HFFc6 (cell line): Measurements from ENCODE around the gene APOL2. TPM values are rescaled to one million over a fixed set of nuclear protein-coding genes. Genes with fewer than 3 reads are reported as not detected.
"Not testable (repeated sequence)": the region's sequence is repeated elsewhere in the genome, so short reads cannot be mapped to it uniquely, and the experiment has no call there.

ENCODE experiments used
- DNase-seq: peaks from one replicate; pipeline ENCODE4 v3.0.0-alpha.2; 2018
- H3K27ac Mint-ChIP-seq: 2 replicates; pipeline ENCODE4 v1.8.0; 2020; ENCODE audit warnings: mild to moderate bottlenecking, mixed read lengths
- H3K27me3 Mint-ChIP-seq: 2 replicates; pipeline ENCODE4 v1.8.0; 2021; ENCODE audit warnings: mild to moderate bottlenecking, moderate library complexity, mixed read lengths; ENCODE audit not compliant: insufficient read depth
- H3K36me3 Mint-ChIP-seq: 2 replicates; pipeline ENCODE4 v1.8.0; 2021; ENCODE audit warnings: low read depth, mixed read lengths
- H3K4me1 Mint-ChIP-seq: 2 replicates; pipeline ENCODE4 v1.8.0; 2020; ENCODE audit warnings: low read depth, mixed read lengths
- H3K4me3 Mint-ChIP-seq: 2 replicates; pipeline ENCODE4 v1.8.0; 2020; ENCODE audit warnings: mild to moderate bottlenecking, moderate library complexity, mixed read lengths
- H3K9me3 Mint-ChIP-seq: 2 replicates; pipeline ENCODE4 v1.8.0; 2020; ENCODE audit warnings: mild to moderate bottlenecking, mixed read lengths
- total RNA-seq, 6 experiments: library from RNA; stranded (reverse); fragmentation: NEBNext Ultra II Directional; extraction: Animal tissue kit (Norgen Biotek cat#: 25700); gene quantifications; 2 replicates in 1 of 6; 3 replicates in 5 of 6; pipeline ENCODE4 v1.2.3, GENCODE V29; 2021
- TF ChIP-seq, protein P1 (sequence below): fragments of 200-600 bp; sonication (generic); IDR thresholded peaks from 2 replicates; pipeline ENCODE4 v1.5.0; 2021; ENCODE audit warnings: antibody characterized with exemption, mild to moderate bottlenecking

APOL2 gene
- total RNA-seq, 6 experiments from 2014 or later = 27.7 to 42.5 (median 38.5) TPM

DNA sequence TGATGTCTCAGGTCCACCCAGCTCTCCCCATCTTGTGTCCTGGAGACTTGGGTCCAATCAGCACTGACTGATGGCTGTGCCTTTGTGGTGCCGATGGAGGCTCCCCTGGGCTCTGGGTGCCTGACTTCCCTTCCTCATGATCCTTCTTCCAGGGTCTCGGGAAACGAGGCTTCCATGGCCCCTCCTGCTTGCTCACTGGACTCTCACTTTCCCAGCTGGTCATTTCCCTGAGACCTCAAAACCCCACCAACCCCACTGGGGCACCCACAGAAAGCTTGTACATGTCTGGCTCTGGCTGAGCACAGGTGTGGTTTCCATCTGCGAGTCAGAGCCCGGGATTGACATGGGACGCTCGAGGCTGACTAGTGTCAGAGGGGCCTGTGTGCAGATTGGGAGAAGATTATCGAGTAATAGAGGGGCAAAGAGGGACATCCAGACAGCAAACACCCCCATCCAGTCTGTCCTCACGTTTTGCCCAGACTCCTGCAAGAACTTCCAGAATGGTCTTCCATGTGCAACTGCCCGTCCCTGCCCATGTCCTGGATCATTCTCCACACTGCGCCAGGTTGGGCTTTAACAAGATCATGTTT, 28.7 kb upstream of the APOL2 start:
- TF ChIP-seq, protein P1, sequence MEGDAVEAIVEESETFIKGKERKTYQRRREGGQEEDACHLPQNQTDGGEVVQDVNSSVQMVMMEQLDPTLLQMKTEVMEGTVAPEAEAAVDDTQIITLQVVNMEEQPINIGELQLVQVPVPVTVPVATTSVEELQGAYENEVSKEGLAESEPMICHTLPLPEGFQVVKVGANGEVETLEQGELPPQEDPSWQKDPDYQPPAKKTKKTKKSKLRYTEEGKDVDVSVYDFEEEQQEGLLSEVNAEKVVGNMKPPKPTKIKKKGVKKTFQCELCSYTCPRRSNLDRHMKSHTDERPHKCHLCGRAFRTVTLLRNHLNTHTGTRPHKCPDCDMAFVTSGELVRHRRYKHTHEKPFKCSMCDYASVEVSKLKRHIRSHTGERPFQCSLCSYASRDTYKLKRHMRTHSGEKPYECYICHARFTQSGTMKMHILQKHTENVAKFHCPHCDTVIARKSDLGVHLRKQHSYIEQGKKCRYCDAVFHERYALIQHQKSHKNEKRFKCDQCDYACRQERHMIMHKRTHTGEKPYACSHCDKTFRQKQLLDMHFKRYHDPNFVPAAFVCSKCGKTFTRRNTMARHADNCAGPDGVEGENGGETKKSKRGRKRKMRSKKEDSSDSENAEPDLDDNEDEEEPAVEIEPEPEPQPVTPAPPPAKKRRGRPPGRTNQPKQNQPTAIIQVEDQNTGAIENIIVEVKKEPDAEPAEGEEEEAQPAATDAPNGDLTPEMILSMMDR = no peak
- H3K9me3 Mint-ChIP-seq = no peaks in the 10 kb centered on the region
- H3K27ac Mint-ChIP-seq = no peak overlapping the region
- peak overlapping the region; percentile 31; the same call in 1 of the 2 replicates for H3K4me3 Mint-ChIP-seq
- H3K4me1 Mint-ChIP-seq = peaks cover 5% of the 10 kb centered on the region; the same call in 1 of the 2 replicates
- H3K27me3 Mint-ChIP-seq = peaks cover 23% of the 10 kb centered on the region
- peaks cover 10% of the 10 kb centered on the region for H3K36me3 Mint-ChIP-seq
- DNase-seq = no peak

DNA sequence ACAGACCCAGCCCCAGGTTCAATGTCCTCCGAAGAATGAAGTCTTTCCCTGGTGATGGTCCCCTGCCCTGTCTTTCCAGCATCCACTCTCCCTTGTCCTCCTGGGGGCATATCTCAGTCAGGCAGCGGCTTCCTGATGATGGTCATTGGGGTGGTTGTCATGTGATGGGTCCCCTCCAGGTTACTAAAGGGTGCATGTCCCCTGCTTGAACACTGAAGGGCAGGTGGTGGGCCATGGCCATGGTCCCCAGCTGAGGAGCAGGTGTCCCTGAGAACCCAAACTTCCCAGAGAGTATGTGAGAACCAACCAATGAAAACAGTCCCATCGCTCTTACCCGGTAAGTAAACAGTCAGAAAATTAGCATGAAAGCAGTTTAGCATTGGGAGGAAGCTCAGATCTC, 27.7 kb upstream of the APOL2 start:
- H3K4me1 Mint-ChIP-seq = peaks cover 5% of the 10 kb centered on the region; the same call in 1 of the 2 replicates
- no peak overlapping the region for H3K27ac Mint-ChIP-seq
- peaks cover 10% of the 10 kb centered on the region for H3K36me3 Mint-ChIP-seq
- H3K4me3 Mint-ChIP-seq = no peak overlapping the region
- no peaks in the 10 kb centered on the region for H3K9me3 Mint-ChIP-seq
- H3K27me3 Mint-ChIP-seq = peaks cover 23% of the 10 kb centered on the region
- TF ChIP-seq, protein P1 = no peak
- DNase-seq = no peak

DNA sequence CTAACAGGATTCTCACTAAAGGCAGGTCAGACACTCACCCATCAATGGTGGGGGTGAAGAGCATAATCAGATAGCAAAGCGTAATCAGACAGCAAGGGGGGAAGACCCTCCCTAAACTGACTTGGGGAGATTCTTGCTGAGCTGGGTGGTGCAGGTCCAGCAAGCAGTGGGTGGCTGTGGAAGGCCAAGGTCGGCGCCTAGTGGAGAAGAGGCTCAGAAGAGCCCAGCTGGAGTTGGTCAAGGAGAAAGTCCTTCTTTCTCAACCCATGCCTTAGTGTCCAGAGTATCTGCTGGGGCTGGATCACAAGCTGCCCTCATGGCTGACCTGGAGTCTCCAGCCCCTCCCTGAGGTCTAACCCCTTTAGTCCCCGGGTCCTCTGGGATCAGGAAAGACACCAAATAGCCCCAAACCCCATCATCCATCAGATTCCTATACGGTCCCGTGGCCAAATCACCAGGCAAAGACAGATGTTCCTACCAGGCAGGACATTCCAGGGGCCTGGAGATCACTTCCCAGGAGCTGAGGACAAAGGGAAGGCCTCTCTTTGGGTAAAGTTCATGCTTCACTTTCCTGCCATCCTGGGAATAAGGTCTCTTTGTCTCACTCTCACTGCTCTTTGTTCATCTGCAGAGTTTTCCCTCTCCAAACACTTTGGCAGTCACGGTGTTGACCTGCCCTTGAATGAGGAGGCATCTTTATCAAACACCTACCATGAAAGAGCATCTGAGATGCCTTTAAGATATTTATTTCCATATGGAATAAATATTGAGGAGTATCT, 24.7 kb upstream of the APOL2 start:
- peaks cover 20% of the 10 kb centered on the region for H3K27me3 Mint-ChIP-seq
- not testable (repeated sequence) for H3K4me3 Mint-ChIP-seq, H3K4me1 Mint-ChIP-seq, H3K27ac Mint-ChIP-seq, H3K36me3 Mint-ChIP-seq, H3K9me3 Mint-ChIP-seq, DNase-seq

DNA sequence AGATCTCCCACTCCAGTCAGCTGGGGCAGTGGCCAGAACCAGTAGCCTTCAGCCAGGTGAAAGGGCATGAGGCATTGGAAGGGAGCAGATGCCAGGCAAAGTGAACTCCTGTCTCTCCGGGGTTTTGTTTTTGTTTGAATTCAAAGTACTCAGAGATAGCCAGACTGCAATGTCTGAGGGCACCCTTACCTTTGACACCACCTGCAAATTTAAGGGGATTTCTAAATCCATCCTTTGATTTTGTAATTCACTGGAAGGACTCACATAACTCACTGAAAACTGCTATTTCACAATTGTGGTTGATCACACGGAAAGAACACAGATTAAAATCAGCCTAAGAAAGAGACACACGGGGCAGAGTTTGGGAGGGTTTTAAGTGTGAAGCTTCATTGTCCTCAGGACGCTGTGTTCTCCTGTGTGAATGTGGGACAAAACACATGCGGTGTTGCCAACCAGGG, 23.9 kb upstream of the APOL2 start:
- H3K36me3 Mint-ChIP-seq, H3K4me3 Mint-ChIP-seq, H3K4me1 Mint-ChIP-seq, H3K9me3 Mint-ChIP-seq, DNase-seq, H3K27ac Mint-ChIP-seq: not testable (repeated sequence)
- H3K27me3 Mint-ChIP-seq = peaks cover 19% of the 10 kb centered on the region

DNA sequence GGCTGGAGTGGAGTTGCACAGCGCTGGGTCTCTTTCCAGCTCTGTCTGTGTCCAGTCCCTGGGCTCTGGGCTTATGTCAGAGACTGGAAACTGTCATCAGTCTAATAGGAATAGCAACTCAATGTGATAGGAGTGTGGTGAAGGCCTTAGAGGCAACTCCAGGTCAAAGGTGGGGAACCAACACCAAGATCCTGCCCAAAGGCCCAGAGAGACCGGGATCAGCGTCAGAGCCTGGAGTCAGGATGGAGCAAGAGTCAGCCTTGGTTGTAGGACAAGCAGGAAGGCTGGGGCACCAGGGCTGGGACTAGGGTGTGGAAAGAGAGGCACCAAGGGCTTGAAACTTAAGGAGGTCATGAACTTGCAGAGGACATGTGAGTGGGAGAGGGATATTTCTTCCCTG, 23.0 kb upstream of the APOL2 start:
- not testable (repeated sequence) for H3K4me1 Mint-ChIP-seq, H3K4me3 Mint-ChIP-seq, H3K9me3 Mint-ChIP-seq, H3K36me3 Mint-ChIP-seq, DNase-seq, H3K27ac Mint-ChIP-seq
- peaks cover 20% of the 10 kb centered on the region for H3K27me3 Mint-ChIP-seq

DNA sequence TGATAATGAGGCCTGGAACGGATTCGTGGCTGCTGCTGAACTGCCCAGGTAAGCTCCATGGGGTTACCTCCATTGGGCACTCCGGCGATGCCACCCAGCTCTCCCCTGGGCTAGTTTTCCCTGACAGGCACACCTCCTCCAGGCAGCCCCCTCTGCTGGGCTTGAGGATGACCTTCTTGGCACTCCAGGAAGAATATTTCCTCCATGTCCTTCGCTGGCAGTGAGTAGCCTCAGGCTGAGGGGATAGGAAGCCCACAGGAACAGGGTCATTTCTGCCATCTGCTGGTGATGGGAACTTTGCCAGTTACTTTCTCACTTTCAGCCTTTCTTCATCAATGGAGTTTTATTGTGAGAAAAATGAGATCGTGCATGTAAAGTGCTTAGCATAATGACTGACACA, 22.3 kb upstream of the APOL2 start:
- H3K27ac Mint-ChIP-seq, H3K36me3 Mint-ChIP-seq, H3K4me3 Mint-ChIP-seq, H3K4me1 Mint-ChIP-seq, H3K9me3 Mint-ChIP-seq, DNase-seq: not testable (repeated sequence)
- H3K27me3 Mint-ChIP-seq = peaks cover 17% of the 10 kb centered on the region

DNA sequence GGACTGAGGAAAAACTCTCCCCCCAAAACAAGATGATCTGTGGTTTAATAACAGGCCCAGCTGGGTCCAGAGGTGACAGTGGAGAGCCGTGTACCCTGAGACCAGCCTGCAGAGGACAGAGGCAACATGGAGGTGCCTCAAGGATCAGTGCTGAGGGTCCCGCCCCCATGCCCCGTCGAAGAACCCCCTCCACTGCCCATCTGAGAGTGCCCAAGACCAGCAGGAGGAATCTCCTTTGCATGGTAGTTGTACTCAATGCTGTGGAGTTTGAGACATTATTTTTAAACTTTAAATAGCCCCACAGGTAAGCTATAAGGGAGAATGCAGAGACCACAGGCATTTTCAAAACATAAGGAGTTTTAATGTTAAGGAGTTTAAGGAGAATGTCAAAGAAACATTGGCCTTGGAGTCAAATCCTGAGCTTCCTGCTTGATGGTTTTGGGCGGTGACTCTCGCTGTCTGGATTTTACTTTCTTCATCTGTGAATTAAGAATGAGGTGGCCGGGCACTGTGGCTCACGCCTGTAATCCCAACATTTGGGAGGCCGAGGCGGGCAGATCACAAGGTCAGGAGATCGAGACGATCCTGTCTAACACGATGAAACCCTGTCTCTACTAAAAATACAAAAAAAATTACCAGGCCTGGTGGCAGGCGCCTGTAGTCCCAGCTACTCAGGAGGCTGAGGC, 20.4 kb upstream of the APOL2 start:
- Mint-ChIP-seq H3K4me3 (no peak overlapping the region; the same call in 1 of the 2 replicates), H3K4me1 (peaks cover 15% of the 10 kb centered on the region; the same call in 1 of the 2 replicates)
- TF ChIP-seq, protein P1 = no peak

More for the DNA sequence above, 20.4 kb upstream of the APOL2 start:
- Mint-ChIP-seq H3K27me3 (peaks cover 15% of the 10 kb centered on the region), H3K9me3 (no peaks in the 10 kb centered on the region; the same call in 1 of the 2 replicates), H3K27ac (no peak overlapping the region), H3K36me3 (no peaks in the 10 kb centered on the region)
- no peak for DNase-seq
